HG03196 (cell line): ENCODE measurements around the gene PRKAG2.
"Not testable (repeated sequence)": the region's sequence is repeated elsewhere in the genome, so short reads cannot be mapped to it uniquely, and the experiment has no call there.

ENCODE experiments used
- ATAC-seq: cut with Tn5 transposase; IDR thresholded peaks from one replicate; pipeline ENCODE4 v1.9.1; 2021; ENCODE audit not compliant: unreplicated experiment

The PRKAG2 gene

GRCh38 chr7:151754688-151755130 lies 122.2 kb downstream of the PRKAG2 start:
- ATAC-seq: no peak

DNA sequence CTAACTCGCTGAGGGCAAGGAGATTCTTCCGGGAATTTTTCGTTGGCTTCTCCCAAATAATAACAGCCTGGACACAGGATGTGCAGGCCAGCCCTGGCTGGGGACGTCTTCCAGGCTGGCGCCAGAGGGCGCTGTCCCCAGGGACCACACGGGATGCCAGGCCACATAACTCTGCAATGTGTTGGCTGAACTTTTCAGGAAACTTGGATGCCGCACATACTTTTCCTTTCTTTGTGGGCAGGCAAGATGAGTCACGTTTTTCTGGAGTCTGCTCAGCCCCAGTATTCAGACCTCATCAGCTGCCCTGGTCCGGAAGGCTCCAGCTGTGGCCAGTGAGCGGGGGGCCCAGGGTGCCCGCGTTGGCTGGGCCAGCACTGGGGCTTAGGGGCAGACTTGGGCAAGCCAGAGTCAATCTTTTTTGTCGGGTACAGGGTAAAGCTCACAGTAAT lies 122.7 kb downstream of the PRKAG2 start:
- ATAC-seq: no peak

DNA sequence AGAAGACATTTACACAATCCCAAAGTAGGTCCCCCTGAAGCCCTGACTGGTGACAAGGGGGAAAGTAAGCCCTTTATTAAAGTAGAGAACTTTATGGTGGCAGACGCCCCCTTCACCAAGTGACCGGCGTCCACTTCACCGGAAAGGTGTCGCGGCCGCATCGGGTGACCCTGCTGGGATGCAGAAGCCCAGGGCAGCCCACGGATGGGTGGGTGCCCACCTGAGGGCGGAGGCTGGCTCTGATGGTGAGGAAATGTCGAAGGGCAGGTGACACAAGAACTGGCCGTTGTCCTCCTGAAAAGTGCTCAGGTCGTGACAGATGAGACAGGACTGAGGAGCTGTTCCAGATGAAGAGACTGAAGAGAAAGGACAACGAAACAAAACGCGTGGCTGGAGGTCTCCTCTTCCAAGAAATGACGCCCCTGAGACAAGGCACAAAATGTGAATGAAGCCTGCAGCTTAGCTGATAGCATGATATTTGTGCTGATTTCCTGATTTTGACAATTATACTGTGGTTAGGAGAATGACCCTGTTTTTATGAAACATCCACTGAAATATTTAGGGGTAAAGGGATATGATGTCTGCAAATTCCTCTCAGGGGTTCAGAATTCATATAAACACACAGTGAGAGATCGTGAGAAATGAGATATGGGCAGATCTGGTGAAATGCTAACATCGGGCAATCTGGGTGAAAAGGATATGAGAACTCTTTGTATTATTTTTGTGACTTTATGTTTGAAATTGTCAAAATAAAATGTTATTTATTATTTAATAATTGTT lies 123.9 kb downstream of the PRKAG2 start:
- ATAC-seq: no peak

DNA sequence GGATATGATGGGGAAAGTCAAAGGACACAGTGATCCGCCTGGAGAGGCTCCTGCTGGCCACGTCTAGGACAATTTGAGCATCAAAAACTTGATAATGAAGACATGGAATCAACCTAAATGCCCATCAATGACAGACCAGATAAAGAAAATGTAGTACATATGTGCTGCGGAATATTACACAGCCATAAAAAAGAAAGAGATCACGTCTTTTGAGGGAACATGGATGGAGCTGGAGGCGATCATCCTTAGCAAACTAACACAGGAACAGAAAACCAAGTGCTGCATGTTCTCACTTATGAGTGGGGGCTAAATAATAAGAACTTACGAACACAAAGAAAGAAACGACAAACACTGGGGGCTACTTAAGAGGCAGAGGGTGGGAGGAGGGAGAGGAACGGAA lies 124.9 kb downstream of the PRKAG2 start:
- no peak for ATAC-seq

GRCh38 chr7:151748733-151749132 lies 128.2 kb downstream of the PRKAG2 start:
- no peak for ATAC-seq

DNA sequence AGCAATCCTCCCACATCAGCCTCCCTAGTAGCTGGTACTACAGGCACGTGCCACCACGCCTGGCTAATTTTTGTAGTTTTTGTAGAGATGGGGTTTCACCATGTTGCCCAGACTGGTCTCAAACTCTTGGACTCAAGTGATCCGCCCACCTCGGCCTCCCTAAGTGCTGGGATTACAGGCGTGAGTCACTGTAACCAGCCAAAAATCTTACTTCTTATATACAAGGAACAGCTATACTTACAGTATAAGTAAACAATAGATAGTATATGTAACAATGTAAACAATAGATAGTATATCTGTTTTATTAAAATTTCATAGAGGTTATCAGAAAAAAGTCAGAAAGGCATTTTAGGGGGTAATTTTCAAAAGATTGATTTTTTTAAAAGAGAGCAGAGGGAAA lies 128.9 kb downstream of the PRKAG2 start:
- not testable (repeated sequence) for ATAC-seq

DNA sequence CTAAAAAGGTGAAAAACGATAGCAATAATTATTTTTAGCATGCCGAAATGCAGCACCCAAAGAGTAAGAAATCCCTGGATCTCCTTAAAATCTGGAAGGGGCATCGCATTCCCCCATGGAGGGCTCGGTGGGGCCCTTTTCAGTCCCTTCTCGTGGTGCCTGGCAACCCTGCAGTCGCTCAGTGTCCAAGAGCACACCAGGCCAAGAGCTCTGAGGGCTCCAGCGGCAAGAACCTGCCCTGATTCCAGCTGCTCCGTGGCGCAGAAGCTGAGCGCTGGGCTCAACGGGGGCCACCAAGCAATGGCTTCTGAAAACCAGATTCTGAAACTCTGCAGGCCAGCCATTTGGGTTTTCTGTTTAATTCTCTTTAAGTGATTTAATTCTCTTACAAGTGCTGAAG lies 131.2 kb downstream of the PRKAG2 start:
- ATAC-seq: no peak

DNA sequence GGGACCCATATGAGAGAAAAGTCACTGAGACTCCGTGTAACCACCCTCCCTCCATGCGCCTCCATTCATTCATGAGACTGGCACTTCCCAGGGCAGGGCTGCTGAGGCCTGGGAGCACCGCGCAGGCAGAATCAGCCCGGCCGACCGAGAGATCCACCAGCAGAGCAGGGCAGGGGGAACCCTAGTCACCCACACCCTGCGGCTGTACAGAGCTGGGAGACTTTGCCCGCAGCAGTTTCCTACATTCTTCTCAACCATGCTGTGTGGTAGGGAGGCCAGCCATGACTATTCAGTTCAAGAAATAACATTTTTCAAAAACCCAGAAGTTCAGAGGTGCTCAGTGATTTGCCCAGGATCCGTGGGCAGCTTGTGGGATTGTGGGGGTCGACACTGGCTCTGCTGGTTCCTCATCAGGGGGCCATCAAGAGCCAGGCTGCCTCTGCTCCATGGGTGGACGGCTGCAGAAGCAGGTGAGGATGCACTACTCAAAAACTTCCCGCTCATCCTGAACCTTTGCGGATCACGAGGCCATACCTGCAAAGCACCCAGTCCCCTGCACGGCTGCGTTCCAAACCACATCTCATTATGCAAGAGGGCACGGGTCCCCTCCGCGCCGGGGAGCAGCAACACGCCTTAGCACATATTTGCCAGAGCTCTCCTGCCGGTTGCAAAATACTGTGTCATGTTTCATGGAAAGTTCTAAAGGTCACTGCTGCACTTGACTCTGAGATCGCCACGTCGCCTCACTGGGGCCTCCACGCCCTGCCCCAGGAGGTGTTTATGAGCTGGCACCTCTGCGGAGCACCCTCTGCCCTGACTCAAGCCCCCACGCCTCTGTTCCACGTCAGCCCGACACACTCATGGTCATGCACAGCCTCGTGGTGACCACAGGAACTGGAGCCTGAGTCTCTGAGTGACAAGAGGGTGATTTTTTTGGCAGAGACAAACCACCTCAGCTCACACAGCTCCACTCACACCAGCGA lies 132.0 kb downstream of the PRKAG2 start:
- no peak for ATAC-seq

DNA sequence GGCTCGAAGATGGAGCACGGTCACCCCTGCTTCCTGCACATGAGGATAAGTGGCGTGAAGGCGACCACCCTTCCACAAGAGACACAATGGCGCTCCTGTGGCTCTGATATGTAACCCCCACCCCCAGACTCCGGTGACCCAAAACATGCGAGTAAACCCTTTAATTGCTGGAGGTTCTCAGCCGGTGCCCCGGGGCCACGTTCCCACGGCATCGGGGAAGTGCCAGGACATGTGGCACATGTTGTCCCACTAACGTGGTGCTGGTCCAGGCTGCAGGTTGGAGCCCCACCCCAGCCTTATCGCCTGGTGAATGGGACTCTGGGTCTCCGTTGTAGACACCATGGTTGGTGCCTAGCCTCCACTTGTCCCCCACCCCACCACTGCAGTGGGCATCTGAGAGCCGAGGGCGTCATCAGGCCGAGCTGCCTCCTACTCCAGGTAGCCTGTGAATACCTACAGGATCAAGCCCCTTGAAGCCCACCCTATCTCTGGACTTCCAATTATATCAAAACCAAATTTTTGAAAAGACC lies 132.8 kb downstream of the PRKAG2 start:
- no peak for ATAC-seq

- no peak for ATAC-seq
Observed at GRCh38 chr7:151743481-151743983, 133.4 kb downstream of the PRKAG2 start.

DNA sequence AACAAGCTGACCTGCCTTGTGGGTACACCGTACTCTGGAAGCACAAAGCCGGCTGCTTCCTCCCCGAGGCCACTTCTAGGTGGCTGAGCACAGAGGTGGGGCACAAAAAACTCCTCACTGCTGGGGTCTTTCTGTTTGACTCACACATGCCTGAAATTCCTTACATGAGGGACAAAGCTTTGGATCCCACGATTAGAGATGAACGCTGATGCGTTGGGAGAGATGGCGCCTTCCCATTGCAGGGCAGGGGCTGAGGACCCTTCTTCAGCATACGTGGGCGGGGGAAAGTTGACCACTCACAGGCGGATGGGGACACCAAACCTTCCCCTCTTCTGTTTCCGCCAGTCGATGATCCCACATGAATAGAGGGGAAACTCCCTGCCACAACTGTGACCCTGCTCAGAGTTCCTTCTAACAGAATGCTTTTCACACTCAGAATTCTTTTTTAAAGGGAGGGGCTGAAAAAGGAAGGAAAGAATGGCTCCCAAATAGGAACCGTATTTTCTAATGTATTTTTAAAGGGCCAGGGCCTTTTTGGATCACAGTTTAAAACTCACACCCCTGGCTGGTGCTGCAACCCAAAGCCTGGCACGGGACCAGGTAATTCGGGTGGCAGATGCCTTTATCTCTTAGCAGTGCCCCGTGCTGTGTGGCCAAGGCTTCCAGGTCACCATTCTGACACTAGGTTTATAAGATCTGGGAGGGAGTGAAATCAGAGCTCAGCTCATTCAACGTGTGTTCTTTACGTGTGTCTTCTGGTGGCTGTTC lies 134.0 kb downstream of the PRKAG2 start:
- ATAC-seq: no peak

- ATAC-seq: no peak
Observed at GRCh38 chr7:151741585-151741984, 135.3 kb downstream of the PRKAG2 start.

GRCh38 chr7:151740081-151740851 lies 136.6 kb downstream of the PRKAG2 start:
- no peak for ATAC-seq

DNA sequence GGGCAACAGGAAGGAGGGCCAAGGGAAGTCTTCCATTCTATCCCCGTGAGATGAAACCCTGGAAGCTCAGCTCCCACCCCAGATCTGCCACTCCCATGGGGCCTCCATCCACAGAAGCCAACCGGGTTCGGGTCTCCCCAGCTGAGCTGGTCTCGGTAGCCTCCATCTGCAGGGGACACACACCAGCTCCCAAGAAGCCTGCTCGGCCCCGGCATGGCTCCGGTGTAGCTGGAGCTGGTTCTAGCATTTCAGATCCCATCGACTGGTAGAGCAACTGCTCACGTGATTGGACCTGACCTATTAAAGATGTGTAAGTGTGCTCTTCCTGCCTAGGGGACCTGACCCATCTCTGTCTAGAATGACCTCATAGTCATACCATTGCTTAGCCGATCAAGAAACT lies 138.0 kb downstream of the PRKAG2 start:
- no peak for ATAC-seq

- ATAC-seq: no peak
Observed at GRCh38 chr7:151736403-151736909, 140.5 kb downstream of the PRKAG2 start.

GRCh38 chr7:151735851-151736402 lies 141.0 kb downstream of the PRKAG2 start:
- ATAC-seq: no peak

DNA sequence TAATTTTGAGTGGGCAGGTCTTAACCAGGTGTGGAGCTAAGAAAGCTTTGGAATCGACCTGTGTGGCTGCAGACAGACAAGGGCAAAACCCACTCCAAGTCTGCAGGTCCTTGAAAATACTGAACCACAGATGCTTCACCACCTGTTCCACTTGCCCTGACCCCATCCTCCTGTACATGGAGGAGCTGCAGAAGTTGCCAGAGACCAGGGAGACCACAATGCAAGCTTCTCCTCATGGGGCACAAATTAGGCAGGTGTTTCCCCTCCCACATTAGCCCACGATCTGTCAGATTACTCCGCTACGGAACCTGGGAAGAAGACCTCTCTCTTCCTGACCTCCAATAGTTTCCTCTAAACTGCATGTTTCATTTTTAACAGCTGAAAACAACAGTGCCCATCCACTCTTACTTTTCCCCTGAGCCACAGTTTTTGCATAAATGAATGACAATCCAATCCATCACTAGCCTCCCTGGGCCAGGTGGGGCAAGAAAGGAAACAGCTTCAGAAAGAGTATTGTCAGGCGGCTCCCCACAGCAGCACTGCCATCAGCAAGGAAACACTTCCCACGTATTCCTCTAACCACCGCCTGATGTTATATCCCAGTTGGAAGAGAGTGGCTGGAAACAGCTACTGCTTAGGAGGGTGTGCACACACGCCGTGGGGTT lies 141.6 kb downstream of the PRKAG2 start:
- no peak for ATAC-seq

GRCh38 chr7:151732834-151733592 lies 143.9 kb downstream of the PRKAG2 start:
- no peak for ATAC-seq
